Measurements from ENCODE around the gene CCNF.

CCNF gene

GRCh38 chr16:2501946-2502895, 73.0 kb downstream of the CCNF start:
- DNase-seq (ENCODE audit: low read depth in 2 of 2) = no peak

DNA sequence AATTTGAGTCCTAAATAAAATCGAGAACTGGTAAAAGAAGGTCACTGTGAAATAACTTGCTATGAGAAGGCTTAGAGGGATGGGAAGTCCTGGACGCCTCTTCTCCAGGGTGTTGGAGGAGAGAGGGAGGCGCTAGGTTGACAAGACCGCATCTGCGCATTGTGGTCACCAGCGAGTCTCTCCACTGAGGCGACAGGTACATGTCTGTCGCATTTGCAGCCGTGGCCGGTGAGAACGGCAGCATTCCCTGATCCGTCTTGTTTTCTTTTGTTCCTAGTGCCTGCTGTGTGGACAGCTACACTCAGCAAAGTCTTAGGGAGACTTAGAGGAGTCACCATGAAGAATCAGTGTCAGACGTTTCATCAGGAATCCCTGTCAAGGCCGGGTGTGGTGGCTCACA, 76.4 kb downstream of the CCNF start:
- no peak for DNase-seq (ENCODE audit: low read depth in 2 of 2)

DNA sequence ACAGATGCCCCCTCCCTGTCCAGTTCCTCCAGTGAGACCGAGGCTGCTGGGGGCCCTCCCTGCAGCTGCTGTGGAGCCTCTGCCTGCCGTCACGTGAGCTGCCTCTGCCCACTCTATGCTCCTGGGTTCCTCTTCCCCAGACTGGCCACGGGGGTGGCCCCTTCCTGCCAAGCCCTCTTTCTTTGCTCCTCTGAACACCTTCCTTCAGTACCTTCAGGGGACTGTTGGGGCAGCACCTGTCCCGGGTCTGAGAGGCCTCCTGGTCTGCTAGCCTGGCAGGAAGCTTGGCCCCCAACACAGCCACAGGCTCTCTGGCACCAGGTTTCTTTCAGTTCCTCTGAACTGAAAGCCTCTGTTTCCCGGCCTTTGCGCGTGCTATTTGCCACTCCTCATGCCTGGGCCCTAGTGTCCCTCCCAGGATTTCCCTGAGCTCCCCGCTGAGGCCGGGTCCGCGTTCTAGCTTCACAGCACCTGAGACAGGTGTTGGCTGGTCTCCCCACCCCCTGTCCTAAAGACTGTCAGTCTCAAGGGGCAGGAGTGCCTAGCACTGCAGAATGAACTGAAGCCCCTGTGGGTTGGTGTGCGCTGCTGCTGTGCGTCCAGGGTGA, 77.9 kb downstream of the CCNF start:
- no peak for DNase-seq (ENCODE audit: low read depth in 2 of 2)

- no peak for DNase-seq (ENCODE audit: low read depth in 2 of 2)
Measured at GRCh38 chr16:2507665-2508064, 78.4 kb downstream of the CCNF start.

Measured in stimulated activated CD8-positive, alpha-beta memory T cell treated with anti-CD3 and anti-CD28 coated beads, Interleukin-2, amount 100 ng/mL, for 48 hours (primary cell).